SK-N-SH treated with all-trans-retinoic acid at 6 μM for 48 hours (cell line): ENCODE data around the gene GAA.

ENCODE experiments used
- ATAC-seq: fragments of 200-7000 bp; cut with Tn5 transposase; 3 replicates; pipeline ENCODE4 v1.9.1; 2020; ENCODE audit warnings: mild to moderate bottlenecking, moderate library complexity
- ARNTL ChIP-seq: fragments of 450-650 bp; formaldehyde crosslinking; IDR thresholded peaks from 2 replicates; pipeline ENCODE4 v1.5.0; 2020; ENCODE audit warnings: low read depth, mild to moderate bottlenecking, moderate library complexity, borderline replicate concordance
- BACH2 ChIP-seq: fragments of 250-450 bp; sonication (Bioruptor Pico); IDR thresholded peaks from 2 replicates; pipeline ENCODE4 v1.9.0; 2021; ENCODE audit warnings: mild to moderate bottlenecking, borderline replicate concordance
- CSDC2 ChIP-seq: fragments of 250-450 bp; sonication (Bioruptor Pico); IDR thresholded peaks from 2 replicates; pipeline ENCODE4 v1.5.0; 2020; ENCODE audit warnings: mild to moderate bottlenecking, moderate library complexity
- CSRNP3 ChIP-seq: fragments of 250-450 bp; sonication (Bioruptor Pico); IDR thresholded peaks from 2 replicates; pipeline ENCODE4 v1.5.1; 2021; ENCODE audit warnings: mild to moderate bottlenecking, moderate library complexity
- ESRRG ChIP-seq: fragments of 250-450 bp; sonication (Bioruptor Pico); IDR thresholded peaks from 2 replicates; pipeline ENCODE4 v1.6.1; 2021; ENCODE audit warnings: mild to moderate bottlenecking
- GLIS3 ChIP-seq: fragments of 250-450 bp; sonication (Bioruptor Pico); IDR thresholded peaks from 2 replicates; pipeline ENCODE4 v1.5.0; 2020; ENCODE audit warnings: mild to moderate bottlenecking, moderate library complexity
- OSR1 ChIP-seq: fragments of 250-450 bp; sonication (Bioruptor Pico); IDR thresholded peaks from 2 replicates; pipeline ENCODE4 v1.8.0; 2022; ENCODE audit warnings: moderate library complexity, mild to moderate bottlenecking, inconsistent platforms
- PATZ1 ChIP-seq: fragments of 250-450 bp; sonication (Bioruptor Pico); IDR thresholded peaks from 2 replicates; pipeline ENCODE4 v1.8.0; 2020; ENCODE audit warnings: mild to moderate bottlenecking, moderate library complexity, borderline replicate concordance
- POU6F1 ChIP-seq: fragments of 250-450 bp; sonication (Bioruptor Pico); IDR thresholded peaks from 2 replicates; pipeline ENCODE4 v1.8.0; 2021; ENCODE audit warnings: low read depth, mild to moderate bottlenecking, moderate library complexity, borderline replicate concordance
- PPARA ChIP-seq: fragments of 250-450 bp; sonication (Bioruptor Pico); IDR thresholded peaks from 2 replicates; pipeline ENCODE4 v1.5.0; 2020; ENCODE audit warnings: mild to moderate bottlenecking, borderline replicate concordance
- SNAI2 ChIP-seq: fragments of 250-450 bp; sonication (Bioruptor Pico); IDR thresholded peaks from 2 replicates; pipeline ENCODE4 v1.5.0; 2020; ENCODE audit warnings: mild to moderate bottlenecking, moderate library complexity
- TCF4 ChIP-seq: fragments of 250-450 bp; sonication (Bioruptor Pico); IDR thresholded peaks from 2 replicates; pipeline ENCODE4 v1.8.0; 2021; ENCODE audit warnings: mild to moderate bottlenecking, moderate library complexity, borderline replicate concordance
- TOX ChIP-seq: fragments of 250-450 bp; sonication (Bioruptor Pico); IDR thresholded peaks from 2 replicates; pipeline ENCODE4 v1.8.0; 2021; ENCODE audit warnings: mild to moderate bottlenecking, moderate library complexity, borderline replicate concordance
- TSHZ2 ChIP-seq: fragments of 250-450 bp; sonication (Bioruptor Pico); IDR thresholded peaks from 2 replicates; pipeline ENCODE4 v1.5.0; 2020; ENCODE audit warnings: mild to moderate bottlenecking, moderate library complexity
- ZC3H10 ChIP-seq: fragments of 250-450 bp; sonication (Bioruptor Pico); IDR thresholded peaks from 2 replicates; pipeline ENCODE4 v1.5.1; 2021; ENCODE audit warnings: mild to moderate bottlenecking, moderate library complexity
- ZFP3 ChIP-seq: fragments of 250-450 bp; sonication (Bioruptor Pico); IDR thresholded peaks from 2 replicates; pipeline ENCODE4 v1.5.0; 2020; ENCODE audit warnings: mild to moderate bottlenecking, moderate library complexity
- ZFP30 ChIP-seq: fragments of 450-650 bp; formaldehyde crosslinking; IDR thresholded peaks from 2 replicates; pipeline ENCODE4 v1.5.0; 2022; ENCODE audit warnings: mild to moderate bottlenecking, moderate library complexity
- ZNF565 ChIP-seq: fragments of 450-650 bp; formaldehyde crosslinking; conservative IDR thresholded peaks from 2 replicates; pipeline ENCODE4 v1.5.0; 2020; ENCODE audit warnings: low read depth, mild to moderate bottlenecking, moderate library complexity
- ZNF70 ChIP-seq: fragments of 450-650 bp; formaldehyde crosslinking; IDR thresholded peaks from 2 replicates; pipeline ENCODE4 v1.5.0; 2020; ENCODE audit warnings: mild to moderate bottlenecking, moderate library complexity
- ZNF8 ChIP-seq: fragments of 450-650 bp; formaldehyde crosslinking; IDR thresholded peaks from 2 replicates; pipeline ENCODE4 v1.5.0; 2020; ENCODE audit warnings: mild to moderate bottlenecking, moderate library complexity

GAA gene

GRCh38 chr17:80109066-80109660, 7.8 kb downstream of the GAA start (continued):
- TF ChIP-seq PATZ1, result no peak
- TF ChIP-seq TOX (CRISPR knock-in tag), result no peak
- no peak for TF ChIP-seq PPARA
- TF ChIP-seq BACH2, result no peak
- no peak for TF ChIP-seq ARNTL (CRISPR knock-in tag)
- no peak for TF ChIP-seq POU6F1 (CRISPR knock-in tag)
- no peak for TF ChIP-seq ZNF8 (CRISPR knock-in tag)
- TF ChIP-seq TCF4 (CRISPR knock-in tag), result no peak

- no peak for TF ChIP-seq ZNF70 (CRISPR knock-in tag)
- no peak for TF ChIP-seq CSDC2 (CRISPR knock-in tag)
- TF ChIP-seq GLIS3 (CRISPR knock-in tag), result no peak
- TF ChIP-seq ESRRG (CRISPR knock-in tag), result no peak
- no peak for ATAC-seq
Observed at GRCh38 chr17:80109713-80110446, 8.5 kb downstream of the GAA start.

- TF ChIP-seq SNAI2, result no peak
- no peak for TF ChIP-seq ZC3H10
- no peak for TF ChIP-seq ZNF565
- TF ChIP-seq TCF4 (CRISPR knock-in tag), result no peak
- TF ChIP-seq ZFP3 (CRISPR knock-in tag), result no peak
- TF ChIP-seq CSRNP3 (CRISPR knock-in tag), result no peak
- no peak for TF ChIP-seq ZNF70 (CRISPR knock-in tag)
- no peak for TF ChIP-seq ARNTL (CRISPR knock-in tag)
- no peak for TF ChIP-seq BACH2
- no peak for TF ChIP-seq OSR1 (CRISPR knock-in tag)
- TF ChIP-seq CSDC2 (CRISPR knock-in tag), result no peak
- no peak for TF ChIP-seq GLIS3 (CRISPR knock-in tag)
- no peak for TF ChIP-seq PPARA
- no peak for ATAC-seq
Observed at GRCh38 chr17:80110447-80110812, 9.0 kb downstream of the GAA start.

GRCh38 chr17:80110927-80111701, 9.7 kb downstream of the GAA start:
- no peak for ATAC-seq
- TF ChIP-seq ZFP3 (CRISPR knock-in tag), result no peak
- TF ChIP-seq ZFP30, result no peak
- no peak for TF ChIP-seq TCF4 (CRISPR knock-in tag)
- no peak for TF ChIP-seq TSHZ2 (CRISPR knock-in tag)
- TF ChIP-seq PATZ1, result no peak
- TF ChIP-seq SNAI2, result no peak
- no peak for TF ChIP-seq TOX (CRISPR knock-in tag)
- TF ChIP-seq ZNF70 (CRISPR knock-in tag), result no peak
- no peak for TF ChIP-seq ZNF565
- TF ChIP-seq CSRNP3 (CRISPR knock-in tag), result no peak
- no peak for TF ChIP-seq ZC3H10
- no peak for TF ChIP-seq CSDC2 (CRISPR knock-in tag)
- no peak for TF ChIP-seq BACH2
